HG02759 (cell line): ENCODE results near the gene STH.

ENCODE experiments used
- ATAC-seq: cut with Tn5 transposase; IDR thresholded peaks from one replicate; pipeline ENCODE4 v1.9.1; 2021; ENCODE audit warnings: mild to moderate bottlenecking, moderate library complexity; ENCODE audit not compliant: unreplicated experiment

Gene STH

GRCh38 chr17:45983614-45984310, 15.3 kb upstream of the STH start:
- ATAC-seq: no peak

- no peak for ATAC-seq
These were observed 14.7 kb upstream of the STH start for GRCh38 chr17:45984368-45984767.

- no peak for ATAC-seq
These were observed 13.6 kb upstream of the STH start for GRCh38 chr17:45985447-45985846.

- ATAC-seq: no peak
These were observed 13.0 kb upstream of the STH start for GRCh38 chr17:45986056-45986455.

GRCh38 chr17:45987706-45988105, 11.3 kb upstream of the STH start:
- ATAC-seq: no peak

GRCh38 chr17:45989759-45990158, 9.3 kb upstream of the STH start:
- ATAC-seq: no peak

- no peak for ATAC-seq
These were observed 8.2 kb upstream of the STH start for GRCh38 chr17:45990886-45991285.

GRCh38 chr17:45991341-45991740, 7.7 kb upstream of the STH start:
- ATAC-seq: no peak

GRCh38 chr17:45992175-45992574, 6.9 kb upstream of the STH start:
- ATAC-seq: no peak

- ATAC-seq: no peak
These were observed 6.1 kb upstream of the STH start for GRCh38 chr17:45992904-45993303.

- ATAC-seq: no peak
These were observed 5.0 kb upstream of the STH start for GRCh38 chr17:45993962-45994627.

- ATAC-seq: no peak
These were observed 4.1 kb upstream of the STH start for GRCh38 chr17:45994987-45995386.

- ATAC-seq: no peak
These were observed 3.3 kb upstream of the STH start for GRCh38 chr17:45995627-45996270.

GRCh38 chr17:45996282-45996937, 2.6 kb upstream of the STH start:
- no peak for ATAC-seq

GRCh38 chr17:45997166-45997565, 1.9 kb upstream of the STH start:
- ATAC-seq: no peak

GRCh38 chr17:45997624-45998023, 1.4 kb upstream of the STH start:
- no peak for ATAC-seq

- ATAC-seq: no peak
These were observed 845 bp downstream of the STH start for GRCh38 chr17:45999900-46000290.

- ATAC-seq: no peak
These were observed 1.2 kb downstream of the STH start for GRCh38 chr17:46000292-46000691.

- no peak for ATAC-seq
These were observed 1.7 kb downstream of the STH start for GRCh38 chr17:46000757-46001156.

- ATAC-seq: no peak
These were observed 2.6 kb downstream of the STH start for GRCh38 chr17:46001390-46002310.
